Breast epithelium (tissue), 3 donors: ENCODE measurements around the gene RHAG.

ENCODE experiments used
- CTCF ChIP-seq, 3 donors: fragments of 450-650 bp; IDR thresholded peaks; one replicate each; pipeline ENCODE4 v1.5.1; 2016 to 2017; ENCODE audit warnings: antibody characterized with exemption in 3 of 3, mild to moderate bottlenecking in 3 of 3, moderate library complexity in 3 of 3
- POLR2A ChIP-seq: fragments of 450-650 bp; IDR thresholded peaks from one replicate; pipeline ENCODE4 v1.6.1; 2016; ENCODE audit warnings: antibody characterized with exemption, mild to moderate bottlenecking, moderate library complexity

GRCh38 chr6:49637350-49637731 lies 702 bp upstream of the RHAG start:
- TF ChIP-seq CTCF (IDR thresholded peaks at IDR 0.05), result no peak
- no peak for TF ChIP-seq POLR2A
